Ovary (tissue), 9 donors: ENCODE measurements around the gene MRPS9. TPM values are rescaled to one million over a fixed set of nuclear protein-coding genes. Genes with fewer than 3 reads are reported as not detected.

Experiments
- DNase-seq, 5 donors: peaks; one replicate each; pipeline ENCODE4 v3.0.0-alpha.2; 2019 to 2020
- H3K27ac ChIP-seq, 2 donors: fragments of 200-600 bp; one replicate each; pipeline versions ENCODE4 v1.5.1 to v1.8.0; 2019 to 2022
- H3K27me3 ChIP-seq: fragments of 200-600 bp; one replicate; pipeline ENCODE4 v1.8.0; 2022
- H3K36me3 ChIP-seq: fragments of 200-600 bp; sonication (generic); one replicate; pipeline ENCODE4 v1.5.1; 2019
- H3K4me1 ChIP-seq: one replicate; pipeline ENCODE4 v1.8.1; 2013; ENCODE audit warnings: mild to moderate bottlenecking, moderate library complexity; ENCODE audit not compliant: insufficient read depth
- H3K4me3 ChIP-seq: fragments of 200-600 bp; sonication (generic); one replicate; pipeline ENCODE4 v1.5.1; 2017
- H3K9me3 ChIP-seq, 2 donors: fragments of 200-600 bp in 1 of 2; sonication (generic) in 1 of 2; one replicate each; pipeline versions ENCODE4 v1.5.1 to v1.8.1; 2013 to 2019; ENCODE audit warnings: mild to moderate bottlenecking in 1 of 2, moderate library complexity in 1 of 2
- EP300 ChIP-seq: sonication (generic); formaldehyde crosslinking; IDR thresholded peaks from one replicate; pipeline ENCODE4 v1.6.1; 2017; ENCODE audit warnings: antibody characterized with exemption
- POLR2A ChIP-seq: fragments of 450-650 bp; IDR thresholded peaks from one replicate; pipeline ENCODE4 v1.6.1; 2017; ENCODE audit warnings: antibody characterized with exemption, mild to moderate bottlenecking, moderate library complexity
- WGBS, 3 donors: extraction: QIAGEN DNeasy Blood & Tissue Kit in 1 of 3; methylation state at CpG; one replicate each; pipeline versions ENCODE4 v1.1.5 to v1.1.7; 2013 to 2017; 5-methylcytosine and 5-hydroxymethylcytosine counted together
- intact Hi-C, 4 donors: fragments of 100-400 bp; cut with DNase I; formaldehyde crosslinking; loops; one replicate each; pipeline versions ENCODE4 v1.11.0 to v1.15.1; 2022 to 2023
- polyA plus RNA-seq, 2 donors: library from polyadenylated mRNA; stranded (reverse); fragments of 200-250 nt in 1 of 2; fragments of 350-450 nt in 1 of 2; fragmentation: Illumina TruSeq in 1 of 2; extraction: RNeasy Lipid Tissue Mini Kit (QIAGEN cat#74804) in 1 of 2; gene quantifications; one replicate each; pipeline ENCODE4 v1.2.3, GENCODE V29; 2013 to 2014
- total RNA-seq, 7 donors: library from RNA; depleted of rRNA in 2 of 7; stranded (reverse); fragments of >200 nt in 2 of 7; fragmentation: NEBNext Ultra II Directional in 3 of 7; extraction: Animal tissue kit (Norgen Biotek cat#: 25700) in 3 of 7; gene quantifications; one replicate each; pipeline versions ENCODE4 v1.1.0 to v1.2.4, GENCODE V29; 2016 to 2023
- TF ChIP-seq, protein P1 (sequence below), 3 donors: fragments of 450-650 bp in 2 of 3; fragments of 200-600 bp in 1 of 3; IDR thresholded peaks; one replicate each; pipeline versions ENCODE4 v1.5.1 to v1.8.0; 2016 to 2022; ENCODE audit warnings: antibody characterized with exemption in 3 of 3, mild to moderate bottlenecking in 1 of 3
- donor health status: DM: no; HTN: no; CAD: no; lungs with moderate emphysema.
- donor health status: DM: no; HTN: no; CAD: no.
- donor health status: Bipolar disorder and iron deficiency.
- donor health status: DM: yes; HTN: yes; CAD: no.
- donor health status: DM: no; HTN: no; CAD: no.
- donor health status: DM: yes; HTN: yes; CAD: no.

Gene MRPS9
- total and polyA plus RNA-seq, 9 donors = 14.7 to 40.9 (median 23.9) TPM

- no peak for DNase-seq
- Histone ChIP-seq H3K9me3 (no peaks in the 10 kb centered on the region), H3K4me3 (no peak overlapping the region), H3K27ac (no peak overlapping the region), H3K4me1 (no peaks in the 10 kb centered on the region), H3K27me3 (no peaks in the 10 kb centered on the region), H3K36me3 (no peaks in the 10 kb centered on the region)
- intact Hi-C loops = loop anchor here in 3 of 4 donors (5.0 to 10.0 kb wide), 4 partner anchors 121 to 431 kb away; no protein-coding TSS in a partner anchor
- WGBS, 3 donors = 73 to 78% (median 75%) methylated on average over 4 of the region's 4 CpGs
- no peak for TF ChIP-seq POLR2A
- TF ChIP-seq, protein P1, sequence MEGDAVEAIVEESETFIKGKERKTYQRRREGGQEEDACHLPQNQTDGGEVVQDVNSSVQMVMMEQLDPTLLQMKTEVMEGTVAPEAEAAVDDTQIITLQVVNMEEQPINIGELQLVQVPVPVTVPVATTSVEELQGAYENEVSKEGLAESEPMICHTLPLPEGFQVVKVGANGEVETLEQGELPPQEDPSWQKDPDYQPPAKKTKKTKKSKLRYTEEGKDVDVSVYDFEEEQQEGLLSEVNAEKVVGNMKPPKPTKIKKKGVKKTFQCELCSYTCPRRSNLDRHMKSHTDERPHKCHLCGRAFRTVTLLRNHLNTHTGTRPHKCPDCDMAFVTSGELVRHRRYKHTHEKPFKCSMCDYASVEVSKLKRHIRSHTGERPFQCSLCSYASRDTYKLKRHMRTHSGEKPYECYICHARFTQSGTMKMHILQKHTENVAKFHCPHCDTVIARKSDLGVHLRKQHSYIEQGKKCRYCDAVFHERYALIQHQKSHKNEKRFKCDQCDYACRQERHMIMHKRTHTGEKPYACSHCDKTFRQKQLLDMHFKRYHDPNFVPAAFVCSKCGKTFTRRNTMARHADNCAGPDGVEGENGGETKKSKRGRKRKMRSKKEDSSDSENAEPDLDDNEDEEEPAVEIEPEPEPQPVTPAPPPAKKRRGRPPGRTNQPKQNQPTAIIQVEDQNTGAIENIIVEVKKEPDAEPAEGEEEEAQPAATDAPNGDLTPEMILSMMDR (IDR thresholded peaks at IDR 0.05) = no peak
- no peak for TF ChIP-seq EP300
These were observed 75.9 kb downstream of the MRPS9 start for GRCh38 chr2:105113616-105114291.

- no peaks in the 10 kb centered on the region for H3K9me3 ChIP-seq
- no peaks in the 10 kb centered on the region for H3K36me3 ChIP-seq
- H3K4me1 ChIP-seq = no peaks in the 10 kb centered on the region
- no peak overlapping the region for H3K27ac ChIP-seq
- TF ChIP-seq, protein P1 (IDR thresholded peaks at IDR 0.05) = peak; percentile 35 to 54 (median 53)
- TF ChIP-seq EP300 (no peak), POLR2A (no peak)
- no peaks in the 10 kb centered on the region for H3K27me3 ChIP-seq
- no peak overlapping the region for H3K4me3 ChIP-seq
- no peak for DNase-seq
- WGBS, 3 donors = 20 to 23% (median 22%) methylated on average over 4 of the region's 4 CpGs
- intact Hi-C loops = loop anchor here in 3 of 4 donors (5.0 to 10.0 kb wide), 4 partner anchors 120 to 430 kb away; no protein-coding TSS in a partner anchor
These were observed 76.7 kb downstream of the MRPS9 start for GRCh38 chr2:105114551-105114950.

GRCh38 chr2:105116348-105116747, 78.5 kb downstream of the MRPS9 start:
- intact Hi-C loops = loop anchor here (5.0 to 10.0 kb wide), 4 partner anchors 118 to 428 kb away; no protein-coding TSS in a partner anchor
- TF ChIP-seq EP300 = no peak
- TF ChIP-seq POLR2A = no peak
- TF ChIP-seq, protein P1 (IDR thresholded peaks at IDR 0.05) = no peak
- Histone ChIP-seq H3K4me3 (no peak overlapping the region), H3K4me1 (no peaks in the 10 kb centered on the region), H3K27me3 (no peaks in the 10 kb centered on the region), H3K27ac (no peak overlapping the region), H3K36me3 (no peaks in the 10 kb centered on the region), H3K9me3 (no peaks in the 10 kb centered on the region)
- WGBS, 3 donors = 86 to 87% (median 87%) methylated on average over 5 of the region's 5 CpGs
- no peak for DNase-seq

GRCh38 chr2:105117565-105117964, 79.7 kb downstream of the MRPS9 start:
- H3K9me3 ChIP-seq = no peaks in the 10 kb centered on the region
- 76 to 78% (median 76%) methylated on average over 6 of the region's 6 CpGs for WGBS, 3 donors
- no peak overlapping the region for H3K4me3 ChIP-seq
- no peak overlapping the region for H3K27ac ChIP-seq
- no peak for TF ChIP-seq EP300
- TF ChIP-seq, protein P1 (IDR thresholded peaks at IDR 0.05) = no peak
- no peak for TF ChIP-seq POLR2A
- no peaks in the 10 kb centered on the region for H3K4me1 ChIP-seq
- H3K27me3 ChIP-seq = no peaks in the 10 kb centered on the region
- no peaks in the 10 kb centered on the region for H3K36me3 ChIP-seq
- intact Hi-C loops = loop anchor here (5.0 to 10.0 kb wide), 4 partner anchors 117 to 427 kb away; no protein-coding TSS in a partner anchor
- DNase-seq = no peak
